HCT116 (cell line): ENCODE results near the gene DHRS11. TPM values are rescaled to one million over a fixed set of nuclear protein-coding genes. Genes with fewer than 3 reads are reported as not detected.

Source experiments
- ATAC-seq: fragments of 200-7000 bp; cut with Tn5 transposase; 2 replicates; pipeline ENCODE4 v1.9.1; 2020; ENCODE audit warnings: mild to moderate bottlenecking, moderate library complexity
- BruUV-seq: library from RNA; stranded (reverse); fragments of 400-500 nt; replicated peaks from 2 replicates; lab custom pipeline; 2021; lab: Mats Ljungman, UMichigan
- CTCF ChIA-PET: fragments of 300-600 bp; sonication (Branson Sonifier 250); formaldehyde crosslinking; loops from one replicate; lab custom pipeline; 2021; ENCODE audit warnings: antibody characterized with exemption; lab: Charles Lee
- POLR2A ChIA-PET: fragments of 300-600, 350-600 bp; sonication (Branson Sonifier 250); formaldehyde crosslinking; loops from one replicate; lab custom pipeline; 2021; ENCODE audit warnings: antibody characterized with exemption; lab: Charles Lee
- RAD21 ChIA-PET, 2 experiments: fragments of 300-600 bp; sonication (Branson Sonifier 250); formaldehyde crosslinking; loops; one replicate each; lab custom pipeline; 2023; ENCODE audit warnings: low total read pairs in 2 of 2; ENCODE audit not compliant: uncharacterized antibody in 2 of 2, unreplicated experiment in 2 of 2, low non-redundant PET in 1 of 2; lab: Charles Lee
- DNase-seq: peaks from one replicate; pipeline ENCODE4 v3.0.0-alpha.2; 2010; ENCODE audit warnings: low read depth, low spot score
- H2AFZ ChIP-seq: fragments of 200-600 bp; shearing (Covaris generic), sonication (generic); 2 replicates; pipeline ENCODE4 v1.6.1; 2017; ENCODE audit warnings: low read depth, mixed run types, mixed read lengths, antibody characterized with exemption, low read length; ENCODE audit not compliant: poor library complexity, severe bottlenecking
- H3K27ac ChIP-seq: 2 replicates; pipeline ENCODE4 v1.5.1; 2012; ENCODE audit warnings: low read depth, low read length
- H3K27me3 ChIP-seq: fragments of 200-600 bp; sonication (generic); 2 replicates; pipeline ENCODE4 v1.6.1; 2016; ENCODE audit warnings: mixed run types, low read length, mixed read lengths; ENCODE audit not compliant: insufficient read depth
- H3K36me3 ChIP-seq, 2 experiments: fragments of 200-500 bp in 1 of 2; fragments of 200-600 bp in 1 of 2; sonication (Bioruptor generic) in 1 of 2; sonication (generic) in 1 of 2; 2 replicates each; pipeline versions ENCODE4 v1.5.1 to v1.6.1; 2014 to 2016; ENCODE audit warnings: low read length in 2 of 2, inconsistent platforms in 1 of 2, mixed read lengths in 1 of 2, mixed run types in 1 of 2; ENCODE audit not compliant: insufficient read depth in 2 of 2, control insufficient read depth in 1 of 2
- H3K4me1 ChIP-seq, 2 experiments: fragments of 200-600 bp in 1 of 2; sonication (generic) in 1 of 2; 2 replicates each; pipeline versions ENCODE4 v1.5.1 to v1.6.1; 2012 to 2017; ENCODE audit warnings: low read length in 2 of 2, inconsistent platforms in 1 of 2, mild to moderate bottlenecking in 1 of 2, mixed read lengths in 1 of 2, mixed run types in 1 of 2, moderate library complexity in 1 of 2; ENCODE audit not compliant: insufficient read depth in 2 of 2, control insufficient read depth in 1 of 2
- H3K4me2 ChIP-seq: fragments of 200-600 bp; sonication (generic); 2 replicates; pipeline ENCODE4 v1.6.1; 2017; ENCODE audit warnings: mixed run types, low read length, mixed read lengths
- H3K4me3 ChIP-seq, 2 experiments: fragments of 200-600 bp in 1 of 2; sonication (generic) in 1 of 2; replicated peaks in 1 of 2; 2 replicates each; pipeline ENCODE4 v1.5.1; 2011 to 2016; ENCODE audit warnings: low read length in 2 of 2, control low read depth in 1 of 2, low read depth in 1 of 2, mild to moderate bottlenecking in 1 of 2, mixed read lengths in 1 of 2, mixed run types in 1 of 2
- H3K79me2 ChIP-seq: fragments of 200-600 bp; sonication (generic); 2 replicates; pipeline ENCODE4 v1.6.1; 2017; ENCODE audit warnings: mild to moderate bottlenecking, mixed run types, low read length, moderate library complexity, mixed read lengths; ENCODE audit not compliant: insufficient read depth
- H3K9ac ChIP-seq: fragments of 200-600 bp; sonication (generic); 2 replicates; pipeline ENCODE4 v1.6.1; 2016; ENCODE audit warnings: low read length, mixed read lengths
- H3K9me2 ChIP-seq: fragments of 200-600 bp; sonication (generic), shearing (Covaris generic); 2 replicates; pipeline ENCODE4 v1.6.1; 2017; ENCODE audit warnings: mixed run types, mild to moderate bottlenecking, moderate library complexity; ENCODE audit not compliant: insufficient read depth
- H3K9me3 ChIP-seq, 2 experiments: fragments of 200-500 bp in 1 of 2; fragments of 200-600 bp in 1 of 2; sonication (Bioruptor generic) in 1 of 2; sonication (generic) in 1 of 2; 2 replicates each; pipeline ENCODE4 v1.6.1; 2014 to 2017; ENCODE audit warnings: low read length in 2 of 2, mixed read lengths in 2 of 2, inconsistent platforms in 1 of 2, low read depth in 1 of 2, mild to moderate bottlenecking in 1 of 2, mixed run types in 1 of 2, moderate library complexity in 1 of 2; ENCODE audit not compliant: control insufficient read depth in 1 of 2, insufficient read depth in 1 of 2
- H4K20me1 ChIP-seq: fragments of 200-600 bp; sonication (generic), shearing (Covaris generic); 2 replicates; pipeline ENCODE4 v1.6.1; 2017; ENCODE audit warnings: mixed run types, mild to moderate bottlenecking, moderate library complexity; ENCODE audit not compliant: insufficient read depth
- CBX3 ChIP-seq: IDR thresholded peaks from 2 replicates; pipeline ENCODE4 v1.6.1; 2012; ENCODE audit warnings: low read depth
- CTCF ChIP-seq, 3 experiments: fragments of 200-600 bp in 1 of 3; sonication (generic) in 1 of 3; IDR thresholded peaks in 2 of 3; conservative IDR thresholded peaks in 1 of 3; 2 replicates each; pipeline ENCODE4 v1.5.1; 2012 to 2017; ENCODE audit warnings: low read depth in 2 of 3, low read length in 2 of 3, antibody characterized with exemption in 1 of 3, borderline replicate concordance in 1 of 3, control low read depth in 1 of 3, mild to moderate bottlenecking in 1 of 3, mixed read lengths in 1 of 3, mixed run types in 1 of 3, moderate library complexity in 1 of 3; ENCODE audit not compliant: insufficient read depth in 1 of 3
- EGR1 ChIP-seq: IDR thresholded peaks from 2 replicates; pipeline ENCODE4 v1.6.1; 2012; ENCODE audit warnings: low read depth
- ELF1 ChIP-seq: IDR thresholded peaks from 2 replicates; pipeline ENCODE4 v1.6.1; 2012; ENCODE audit warnings: low read depth, borderline replicate concordance
- EZH2 ChIP-seq: fragments of 200-600 bp; sonication (generic); IDR thresholded peaks from 2 replicates; pipeline ENCODE4 v1.6.1; 2017; ENCODE audit warnings: antibody characterized with exemption, mixed run types
- EZH2phosphoT487 ChIP-seq: fragments of 200-600 bp; IDR thresholded peaks from 2 replicates; pipeline ENCODE4 v1.6.1; 2018; ENCODE audit warnings: antibody characterized with exemption, borderline replicate concordance
- FOSL1 ChIP-seq: IDR thresholded peaks from 2 replicates; pipeline ENCODE4 v1.6.1; 2012; ENCODE audit warnings: low read depth
- POLR2A ChIP-seq: IDR thresholded peaks from 2 replicates; pipeline ENCODE4 v1.7.0; 2011; ENCODE audit warnings: borderline replicate concordance; ENCODE audit not compliant: insufficient read depth, insufficient read length; ENCODE audit errors: extremely low read depth
- POLR2AphosphoS5 ChIP-seq: IDR thresholded peaks from 2 replicates; pipeline ENCODE4 v1.6.1; 2011; ENCODE audit warnings: mild to moderate bottlenecking, low read depth, low read length, moderate library complexity
- RAD21 ChIP-seq: IDR thresholded peaks from 2 replicates; pipeline ENCODE4 v1.6.1; 2012; ENCODE audit warnings: low read depth, mild to moderate bottlenecking
- REST ChIP-seq: IDR thresholded peaks from 2 replicates; pipeline ENCODE4 v1.6.1; 2012; ENCODE audit warnings: low read depth
- SIN3A ChIP-seq: IDR thresholded peaks from 2 replicates; pipeline ENCODE4 v1.6.1; 2012; ENCODE audit warnings: low read depth
- SP1 ChIP-seq: IDR thresholded peaks from 2 replicates; pipeline ENCODE4 v1.6.1; 2012; ENCODE audit warnings: low read depth
- SRF ChIP-seq: IDR thresholded peaks from 2 replicates; pipeline ENCODE4 v1.6.1; 2012; ENCODE audit warnings: low read depth
- TCF7L2 ChIP-seq: IDR thresholded peaks from 2 replicates; pipeline ENCODE4 v1.7.0; 2011; ENCODE audit warnings: borderline replicate concordance, inconsistent platforms; ENCODE audit not compliant: insufficient read depth, insufficient read length; ENCODE audit errors: extremely low read depth
- YY1 ChIP-seq: IDR thresholded peaks from 2 replicates; pipeline ENCODE4 v1.6.1; 2011; ENCODE audit warnings: low read length, low read depth, moderate library complexity, mild to moderate bottlenecking; ENCODE audit not compliant: insufficient replicate concordance; ENCODE audit errors: extremely low read depth
- intact Hi-C: fragments of 100-400 bp; cut with micrococcal nuclease; formaldehyde crosslinking; loops from 2 replicates; pipeline ENCODE4 v1.10.0; 2022
- total RNA-seq: library from RNA; stranded (reverse); gene quantifications from one replicate; pipeline ENCODE4 v1.2.1, GENCODE V29; 2021; ENCODE audit not compliant: unreplicated experiment
- TF ChIP-seq, protein P1 (sequence below): IDR thresholded peaks from 2 replicates; pipeline ENCODE4 v1.6.1; 2011; ENCODE audit warnings: mild to moderate bottlenecking, low read length, moderate library complexity; ENCODE audit not compliant: insufficient replicate concordance; ENCODE audit errors: extremely low read depth
- TF ChIP-seq, protein P2 (sequence below): IDR thresholded peaks from 2 replicates; pipeline ENCODE4 v1.6.1; 2012
- TF ChIP-seq, protein P3 (sequence below): IDR thresholded peaks from 2 replicates; pipeline ENCODE4 v1.6.1; 2012

The DHRS11 gene
- total RNA-seq, 1 experiment from 2014 or later, result 21.5 TPM

GRCh38 chr17:36629970-36630502 is 38.4 kb downstream of the DHRS11 start:
- H4K20me1 ChIP-seq, result no peaks in the 10 kb centered on the region
- ATAC-seq (no peak), DNase-seq (no peak)
- no peaks in the 10 kb centered on the region for H3K9me2 ChIP-seq
- H3K79me2 ChIP-seq, result no peaks in the 10 kb centered on the region
- H3K4me2 ChIP-seq, result no peak overlapping the region
- peaks cover 0 to 4% of the 10 kb centered on the region in 2 experiments; a peak in 2 of 4 replicates for H3K4me1 ChIP-seq
- ChIA-PET POLR2A (no interaction called here), RAD21 (no interaction called here)
- H3K4me3 ChIP-seq, result no peak overlapping the region
- TF ChIP-seq POLR2A, result no peak
- TF ChIP-seq YY1, result no peak
- TF ChIP-seq CBX3, result no peak
- TF ChIP-seq EZH2phosphoT487, result no peak
- TF ChIP-seq POLR2AphosphoS5, result no peak
- no peak for TF ChIP-seq TCF7L2
- TF ChIP-seq EGR1, result no peak
- TF ChIP-seq, protein P1, sequence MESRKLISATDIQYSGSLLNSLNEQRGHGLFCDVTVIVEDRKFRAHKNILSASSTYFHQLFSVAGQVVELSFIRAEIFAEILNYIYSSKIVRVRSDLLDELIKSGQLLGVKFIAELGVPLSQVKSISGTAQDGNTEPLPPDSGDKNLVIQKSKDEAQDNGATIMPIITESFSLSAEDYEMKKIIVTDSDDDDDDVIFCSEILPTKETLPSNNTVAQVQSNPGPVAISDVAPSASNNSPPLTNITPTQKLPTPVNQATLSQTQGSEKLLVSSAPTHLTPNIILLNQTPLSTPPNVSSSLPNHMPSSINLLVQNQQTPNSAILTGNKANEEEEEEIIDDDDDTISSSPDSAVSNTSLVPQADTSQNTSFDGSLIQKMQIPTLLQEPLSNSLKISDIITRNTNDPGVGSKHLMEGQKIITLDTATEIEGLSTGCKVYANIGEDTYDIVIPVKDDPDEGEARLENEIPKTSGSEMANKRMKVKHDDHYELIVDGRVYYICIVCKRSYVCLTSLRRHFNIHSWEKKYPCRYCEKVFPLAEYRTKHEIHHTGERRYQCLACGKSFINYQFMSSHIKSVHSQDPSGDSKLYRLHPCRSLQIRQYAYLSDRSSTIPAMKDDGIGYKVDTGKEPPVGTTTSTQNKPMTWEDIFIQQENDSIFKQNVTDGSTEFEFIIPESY, result no peak
- TF ChIP-seq ELF1, result no peak
- TF ChIP-seq SIN3A, result no peak
- no peak for TF ChIP-seq CTCF (IDR thresholded peaks at IDR 0.05 in 2 of 3, conservative IDR thresholded peaks at IDR 0.05 in 1 of 3; ENCODE audit: borderline replicate concordance in 1 of 3, insufficient read depth in 1 of 3, low read depth in 2 of 3, low read length in 2 of 3)
- TF ChIP-seq, protein P2, sequence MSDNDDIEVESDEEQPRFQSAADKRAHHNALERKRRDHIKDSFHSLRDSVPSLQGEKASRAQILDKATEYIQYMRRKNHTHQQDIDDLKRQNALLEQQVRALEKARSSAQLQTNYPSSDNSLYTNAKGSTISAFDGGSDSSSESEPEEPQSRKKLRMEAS, result no peak
- no peak for TF ChIP-seq EZH2
- TF ChIP-seq, protein P3, sequence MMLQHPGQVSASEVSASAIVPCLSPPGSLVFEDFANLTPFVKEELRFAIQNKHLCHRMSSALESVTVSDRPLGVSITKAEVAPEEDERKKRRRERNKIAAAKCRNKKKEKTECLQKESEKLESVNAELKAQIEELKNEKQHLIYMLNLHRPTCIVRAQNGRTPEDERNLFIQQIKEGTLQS, result no peak
- no peak for TF ChIP-seq RAD21
- TF ChIP-seq REST, result no peak
- no peak for TF ChIP-seq FOSL1
- no peak for TF ChIP-seq SP1
- TF ChIP-seq SRF, result no peak
- TF ChIP-seq, all 23 proteins: peak for 0
- Histone ChIP-seq H3K36me3 (no peaks in the 10 kb centered on the region), H3K27ac (no peak overlapping the region), H3K9me3 (no peaks in the 10 kb centered on the region), H2AFZ (no peak overlapping the region), H3K9ac (no peak overlapping the region), H3K27me3 (0 out of 2 replicates have a peak, but pooled peaks cover 4% of the 10 kb centered on the region)
- no TSS peak for BruUV-seq
- CTCF ChIA-PET, result interaction anchor here (1.3 to 4.1 kb wide), 5 partner anchors 14 to 744 kb away, joined by 3 to 25 read pairs (median 13); no protein-coding TSS in a partner anchor
- intact Hi-C loops, result loop anchor here (1.0 to 5.0 kb wide), 6 partner anchors 125 to 767 kb away; no protein-coding TSS in a partner anchor
